TTC549 (cell line): ENCODE data around the gene TGFB2.

ENCODE experiments used
- FAIRE-seq: peaks from 2 replicates; lab custom pipeline; 2012; peaks lifted over from hg19 to GRCh38; lab: Jason Lieb, UNC

The TGFB2 gene

DNA sequence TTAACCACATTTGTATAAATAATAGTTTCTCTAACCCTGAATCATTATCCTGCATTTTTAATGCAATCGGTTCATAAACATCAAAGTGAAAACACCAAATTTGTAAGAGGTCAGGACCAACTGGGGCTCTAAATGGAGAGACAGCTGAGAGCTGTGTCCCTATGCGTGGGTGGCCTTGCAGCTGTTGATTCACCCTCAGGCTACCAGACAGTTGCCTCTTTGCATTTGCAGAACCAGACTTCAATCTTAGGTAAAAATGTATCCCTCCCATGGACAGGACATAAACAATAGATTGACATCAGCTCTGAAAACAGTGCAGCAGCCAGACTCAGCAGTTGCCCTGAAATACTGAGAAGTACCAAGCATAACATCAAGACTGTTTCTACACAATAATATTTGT is 8.8 kb upstream of the TGFB2 start:
- no peak for FAIRE-seq

- peak; percentile 98 for FAIRE-seq
Observed at GRCh38 chr1:218339267-218339831, 5.8 kb upstream of the TGFB2 start.

DNA sequence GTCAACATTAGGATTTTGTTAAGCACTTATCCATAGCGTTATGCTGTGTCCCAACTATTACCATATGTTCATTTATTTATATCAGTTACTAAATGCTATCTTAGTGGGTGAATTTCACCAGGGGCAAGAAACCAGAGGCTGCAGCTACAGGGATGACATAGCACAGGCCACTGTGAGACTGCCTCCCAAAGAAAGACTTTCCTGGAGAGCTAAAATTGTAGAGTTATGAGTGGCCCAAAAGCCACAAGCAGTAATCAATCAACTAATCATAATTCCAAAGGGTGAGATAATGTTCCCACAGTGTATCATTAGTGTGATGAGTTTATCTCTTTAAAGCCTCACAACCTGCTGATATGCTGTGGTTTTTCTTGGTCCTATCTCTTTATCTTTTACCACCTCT is 3.8 kb upstream of the TGFB2 start:
- FAIRE-seq, result no peak

- FAIRE-seq, result no peak
Observed at GRCh38 chr1:218342091-218342490, 3.0 kb upstream of the TGFB2 start.

DNA sequence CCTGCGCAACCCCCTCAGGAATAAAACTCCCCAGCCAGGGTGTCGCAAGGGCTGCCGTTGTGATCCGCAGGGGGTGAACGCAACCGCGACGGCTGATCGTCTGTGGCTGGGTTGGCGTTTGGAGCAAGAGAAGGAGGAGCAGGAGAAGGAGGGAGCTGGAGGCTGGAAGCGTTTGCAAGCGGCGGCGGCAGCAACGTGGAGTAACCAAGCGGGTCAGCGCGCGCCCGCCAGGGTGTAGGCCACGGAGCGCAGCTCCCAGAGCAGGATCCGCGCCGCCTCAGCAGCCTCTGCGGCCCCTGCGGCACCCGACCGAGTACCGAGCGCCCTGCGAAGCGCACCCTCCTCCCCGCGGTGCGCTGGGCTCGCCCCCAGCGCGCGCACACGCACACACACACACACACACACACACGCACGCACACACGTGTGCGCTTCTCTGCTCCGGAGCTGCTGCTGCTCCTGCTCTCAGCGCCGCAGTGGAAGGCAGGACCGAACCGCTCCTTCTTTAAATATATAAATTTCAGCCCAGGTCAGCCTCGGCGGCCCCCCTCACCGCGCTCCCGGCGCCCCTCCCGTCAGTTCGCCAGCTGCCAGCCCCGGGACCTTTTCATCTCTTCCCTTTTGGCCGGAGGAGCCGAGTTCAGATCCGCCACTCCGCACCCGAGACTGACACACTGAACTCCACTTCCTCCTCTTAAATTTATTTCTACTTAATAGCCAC is 696 bp downstream of the TGFB2 start:
- FAIRE-seq, result no peak

DNA sequence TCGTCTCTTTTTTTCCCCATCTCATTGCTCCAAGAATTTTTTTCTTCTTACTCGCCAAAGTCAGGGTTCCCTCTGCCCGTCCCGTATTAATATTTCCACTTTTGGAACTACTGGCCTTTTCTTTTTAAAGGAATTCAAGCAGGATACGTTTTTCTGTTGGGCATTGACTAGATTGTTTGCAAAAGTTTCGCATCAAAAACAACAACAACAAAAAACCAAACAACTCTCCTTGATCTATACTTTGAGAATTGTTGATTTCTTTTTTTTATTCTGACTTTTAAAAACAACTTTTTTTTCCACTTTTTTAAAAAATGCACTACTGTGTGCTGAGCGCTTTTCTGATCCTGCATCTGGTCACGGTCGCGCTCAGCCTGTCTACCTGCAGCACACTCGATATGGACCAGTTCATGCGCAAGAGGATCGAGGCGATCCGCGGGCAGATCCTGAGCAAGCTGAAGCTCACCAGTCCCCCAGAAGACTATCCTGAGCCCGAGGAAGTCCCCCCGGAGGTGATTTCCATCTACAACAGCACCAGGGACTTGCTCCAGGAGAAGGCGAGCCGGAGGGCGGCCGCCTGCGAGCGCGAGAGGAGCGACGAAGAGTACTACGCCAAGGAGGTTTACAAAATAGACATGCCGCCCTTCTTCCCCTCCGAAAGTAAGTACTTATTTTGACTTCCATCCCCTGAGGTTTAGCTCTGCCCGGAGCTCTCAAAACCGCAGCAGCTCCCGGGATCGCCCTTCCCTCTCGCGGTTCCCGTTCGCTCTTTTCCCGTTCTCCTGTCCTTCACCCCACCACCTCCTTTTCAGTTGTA is 1.5 kb downstream of the TGFB2 start:
- no peak for FAIRE-seq

DNA sequence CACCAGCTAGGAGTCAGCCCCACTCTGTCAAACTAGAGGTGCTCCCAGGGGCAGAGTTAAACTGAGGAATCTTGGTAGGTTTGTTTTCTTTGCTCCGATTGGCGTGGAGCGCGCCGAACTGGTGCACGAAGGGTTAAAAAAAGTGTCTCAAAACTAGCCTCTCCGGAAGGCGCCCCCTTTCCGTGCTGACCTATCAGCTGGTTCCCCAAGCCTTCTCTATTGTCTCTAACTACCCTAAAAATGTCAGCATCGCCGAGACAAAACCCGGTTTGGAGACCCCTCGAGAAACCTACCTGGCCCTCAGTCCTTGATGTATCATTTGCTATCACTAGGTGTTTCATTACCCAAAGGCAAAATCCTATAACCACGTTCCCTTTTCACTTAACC is 2.2 kb downstream of the TGFB2 start:
- no peak for FAIRE-seq

DNA sequence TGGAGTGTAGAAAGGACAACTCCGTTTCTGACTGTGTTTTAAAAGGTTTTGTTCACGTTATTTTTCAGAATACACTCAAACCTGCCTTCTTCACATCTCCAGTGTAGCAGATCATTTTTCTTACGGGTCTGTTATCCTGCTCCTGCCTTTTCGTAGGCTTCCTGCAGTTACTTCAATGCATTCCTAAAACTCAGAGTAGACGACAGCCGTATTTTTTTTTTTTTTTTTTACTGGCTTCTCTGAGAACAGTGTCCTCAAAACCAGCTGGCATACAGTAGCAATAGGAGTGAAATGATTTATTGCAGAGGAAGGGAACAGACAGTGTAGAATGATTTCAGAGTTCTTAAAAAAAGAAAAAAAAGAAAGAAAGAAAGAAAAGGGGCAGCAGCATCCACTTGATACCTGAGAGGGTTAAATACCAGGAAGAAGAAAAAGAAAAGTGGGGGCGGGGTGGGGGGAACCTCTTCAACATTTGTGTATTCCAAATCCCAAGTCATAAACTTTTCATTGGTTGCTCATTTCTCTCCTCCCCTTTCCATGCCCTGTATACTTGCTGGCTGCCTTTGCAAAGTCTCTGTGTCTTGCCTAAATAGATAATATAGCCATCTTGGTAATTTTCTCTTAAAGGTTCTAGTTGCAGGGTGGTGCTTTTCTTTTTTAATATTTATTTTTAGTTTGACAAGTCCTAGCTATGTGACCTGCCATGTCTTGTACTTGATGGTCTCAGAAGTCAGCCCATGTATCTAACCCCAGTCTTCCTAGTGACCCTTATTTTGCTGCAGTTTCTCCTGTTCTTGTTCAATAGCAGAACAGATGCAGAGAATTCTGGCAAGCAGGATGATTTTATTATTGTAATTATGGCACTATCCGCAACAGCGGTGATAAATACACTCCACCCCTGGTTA is 2.8 kb downstream of the TGFB2 start:
- FAIRE-seq, result no peak

DNA sequence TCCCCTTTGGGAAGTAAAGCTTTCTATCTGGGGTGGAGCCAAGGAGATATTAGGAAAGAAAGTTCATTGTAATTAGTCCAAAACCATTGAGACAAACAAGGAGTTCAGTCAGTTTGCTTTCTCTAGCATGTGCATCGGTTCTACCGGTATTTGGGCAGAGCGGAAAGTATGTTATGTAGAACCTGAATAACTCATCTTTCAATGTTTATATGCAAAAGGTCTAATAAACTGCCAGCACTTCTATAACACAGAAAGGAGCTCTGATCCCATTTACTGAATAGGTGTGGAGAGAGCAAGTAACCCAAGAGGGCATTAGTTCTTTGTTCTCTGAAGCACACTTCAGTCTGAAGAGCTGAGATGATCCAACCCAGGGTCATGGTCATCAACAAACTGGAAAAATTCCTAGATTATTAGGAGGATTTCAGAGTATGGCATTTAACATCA is 3.5 kb downstream of the TGFB2 start:
- no peak for FAIRE-seq

DNA sequence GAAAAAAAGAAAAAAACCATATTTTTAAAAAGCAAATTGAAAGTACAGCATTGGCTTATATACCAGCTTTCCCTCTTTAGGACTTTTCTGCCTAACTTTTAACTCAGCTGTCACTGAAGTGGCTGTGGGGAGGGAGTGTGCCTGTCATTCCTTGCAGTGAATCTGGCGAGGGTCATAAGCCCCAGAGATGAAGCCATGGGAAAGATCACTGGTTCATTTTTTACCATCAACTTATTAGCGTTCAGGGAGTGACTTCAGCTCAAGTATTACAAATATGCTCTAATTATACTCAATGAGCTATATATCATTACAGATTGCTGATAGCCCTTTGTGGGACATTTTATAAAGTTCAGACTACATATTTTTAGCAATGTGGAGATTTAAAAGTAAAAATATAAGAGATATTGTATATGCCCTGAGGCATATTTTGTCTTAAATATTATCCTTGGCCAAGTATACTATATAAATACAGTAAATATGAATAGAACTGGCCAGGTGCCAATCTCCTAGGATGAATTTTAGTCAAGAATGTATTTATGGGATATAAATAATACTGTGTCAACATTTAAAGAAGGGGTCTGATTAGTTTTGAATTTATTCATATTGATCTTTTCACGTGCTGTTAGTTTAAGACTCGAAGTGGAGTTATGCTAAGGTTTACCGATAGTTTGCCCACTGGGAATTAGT is 4.4 kb downstream of the TGFB2 start:
- no peak for FAIRE-seq

DNA sequence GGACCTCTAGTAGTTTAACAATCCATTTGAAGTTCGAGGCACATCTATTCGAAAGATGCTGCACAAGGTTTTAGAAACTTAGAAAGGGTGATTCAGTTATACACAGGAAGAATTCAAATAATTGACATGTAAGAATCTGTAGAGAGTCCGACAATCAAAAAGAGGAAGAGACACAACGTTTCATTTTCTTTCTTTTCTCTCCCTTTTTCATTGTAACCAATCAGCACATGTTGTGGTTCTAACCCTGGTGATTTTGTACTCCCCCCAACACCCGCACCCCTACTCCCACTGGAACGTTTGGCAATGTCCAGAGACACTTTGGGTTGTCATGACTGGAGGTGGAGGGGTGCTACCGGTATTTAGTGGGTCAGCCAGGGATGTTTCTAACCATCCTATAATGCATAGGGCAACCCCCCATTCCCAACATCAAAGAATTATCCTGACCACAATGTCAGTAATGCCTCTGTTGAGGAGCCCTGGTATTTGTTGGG is 4.9 kb downstream of the TGFB2 start:
- FAIRE-seq, result no peak

- FAIRE-seq, result no peak
Observed at GRCh38 chr1:218350801-218351266, 5.7 kb downstream of the TGFB2 start.

GRCh38 chr1:218351391-218352074 is 6.4 kb downstream of the TGFB2 start:
- FAIRE-seq, result no peak

GRCh38 chr1:218352075-218352438 is 6.9 kb downstream of the TGFB2 start:
- FAIRE-seq, result no peak

DNA sequence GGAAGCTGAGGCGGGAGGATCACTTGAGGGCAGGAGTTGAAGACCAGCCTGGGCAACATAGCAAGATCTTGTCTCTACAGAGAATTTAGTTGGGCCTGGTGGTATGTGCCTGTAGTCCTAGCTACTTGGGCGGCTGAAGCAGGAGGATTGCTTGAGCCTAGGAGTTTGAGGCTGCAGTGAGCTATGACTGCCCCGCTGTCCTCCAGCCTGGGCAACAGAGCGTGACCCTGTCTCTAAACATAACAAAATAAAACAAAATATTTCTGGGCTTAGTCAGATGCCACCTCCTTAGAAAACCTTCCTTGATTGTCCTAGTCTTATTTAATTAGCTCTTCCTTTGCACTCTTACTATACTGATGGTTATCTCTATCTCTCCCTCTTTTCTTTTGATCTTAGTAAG is 8.5 kb downstream of the TGFB2 start:
- no peak for FAIRE-seq

GRCh38 chr1:218355278-218355677 is 10.1 kb downstream of the TGFB2 start:
- no peak for FAIRE-seq

DNA sequence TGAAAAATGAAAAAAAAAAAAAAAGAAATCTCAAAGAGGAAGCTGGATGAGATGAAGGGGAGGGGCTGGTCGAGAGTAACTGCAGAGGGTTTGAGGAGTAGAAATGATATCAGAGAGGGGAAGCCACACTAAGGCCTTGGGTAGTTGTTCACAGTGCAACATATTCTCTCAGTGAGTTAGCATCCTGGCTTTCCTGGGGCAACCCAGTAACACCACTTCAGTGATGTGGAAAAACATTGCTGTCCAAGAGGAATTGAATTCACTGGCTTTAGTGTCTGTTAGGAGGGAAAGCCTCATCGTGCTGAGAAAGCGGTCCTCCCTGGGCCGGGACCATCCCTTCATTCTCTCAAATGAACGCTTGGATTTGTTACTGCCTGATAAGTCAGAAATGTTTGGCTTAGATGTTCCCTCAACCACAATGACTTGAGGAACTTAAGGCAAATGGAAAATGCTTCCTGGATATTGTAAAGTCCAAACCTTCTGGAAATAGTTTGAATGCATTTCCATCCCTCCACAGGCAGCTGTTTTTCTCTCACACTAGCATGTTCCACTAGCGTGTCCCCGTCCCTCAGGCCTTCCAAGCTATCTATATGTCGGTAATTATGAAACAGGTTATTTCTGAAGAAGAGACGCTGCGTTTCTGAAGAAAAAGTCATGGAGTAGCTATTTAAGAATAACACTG is 12.2 kb downstream of the TGFB2 start:
- no peak for FAIRE-seq

GRCh38 chr1:218357893-218358232 is 12.7 kb downstream of the TGFB2 start:
- no peak for FAIRE-seq

- FAIRE-seq, result no peak
Observed at GRCh38 chr1:218361298-218362065, 16.3 kb downstream of the TGFB2 start.
